Neuronal stem cell (in vitro differentiated cells): ENCODE data around the gene HSPA12B.
A peak's percentile ranks its signal among the peaks of the same experiment; 100 is the strongest.

Experiments used
- DNase-seq: peaks from one replicate; pipeline ENCODE4 v3.0.0-alpha.2; 2013; ENCODE audit warnings: low spot score
- H2AFZ ChIP-seq: one replicate; pipeline ENCODE4 v1.6.1; 2013; ENCODE audit warnings: mild to moderate bottlenecking, low read length, inconsistent platforms
- H2AK5ac ChIP-seq: 2 replicates; pipeline ENCODE4 v1.6.1; 2013; ENCODE audit warnings: low read depth, mild to moderate bottlenecking, inconsistent platforms, low read length, moderate library complexity, mixed read lengths
- H2BK120ac ChIP-seq: 2 replicates; pipeline ENCODE4 v1.6.1; 2013; ENCODE audit warnings: low read depth, mild to moderate bottlenecking, inconsistent platforms, low read length, moderate library complexity, mixed read lengths
- H2BK12ac ChIP-seq: one replicate; pipeline ENCODE4 v1.6.1; 2013; ENCODE audit warnings: low read length, inconsistent platforms
- H2BK15ac ChIP-seq: 2 replicates; pipeline ENCODE4 v1.6.1; 2013; ENCODE audit warnings: mild to moderate bottlenecking, low read length, inconsistent platforms, mixed read lengths
- H2BK5ac ChIP-seq: one replicate; pipeline ENCODE4 v1.6.1; 2013; ENCODE audit warnings: inconsistent platforms, mild to moderate bottlenecking, low read length, moderate library complexity
- H3K14ac ChIP-seq: one replicate; pipeline ENCODE4 v1.6.1; 2013; ENCODE audit warnings: low read length, inconsistent platforms
- H3K18ac ChIP-seq: 2 replicates; pipeline ENCODE4 v1.6.1; 2013; ENCODE audit warnings: low read length, inconsistent platforms
- H3K23ac ChIP-seq: 2 replicates; pipeline ENCODE4 v1.6.1; 2013; ENCODE audit warnings: low read depth, mild to moderate bottlenecking, mixed read lengths, low read length, inconsistent platforms; ENCODE audit not compliant: poor library complexity
- H3K27ac ChIP-seq: replicated peaks from 3 replicates; pipeline ENCODE4 v1.5.1; 2013; ENCODE audit warnings: low read length, inconsistent platforms
- H3K27me3 ChIP-seq, 3 experiments: 2 replicates each; pipeline ENCODE4 v1.6.1; 2013; ENCODE audit warnings: low read length in 3 of 3, mild to moderate bottlenecking in 2 of 3, inconsistent platforms in 1 of 3, low read depth in 1 of 3, mixed read lengths in 1 of 3, moderate library complexity in 1 of 3; ENCODE audit not compliant: control insufficient read depth in 3 of 3, insufficient read depth in 3 of 3
- H3K36me3 ChIP-seq, 2 donors: replicated peaks in 1 of 2; 2 replicates each; pipeline ENCODE4 v1.6.1; 2013; ENCODE audit warnings: low read length in 2 of 2; ENCODE audit not compliant: control insufficient read depth in 2 of 2, insufficient read depth in 2 of 2
- H3K4ac ChIP-seq: 2 replicates; pipeline ENCODE4 v1.6.1; 2013; ENCODE audit warnings: inconsistent platforms, mild to moderate bottlenecking, low read length, moderate library complexity
- H3K4me1 ChIP-seq, 2 donors: 1 replicate in 1 of 2; 2 replicates in 1 of 2; pipeline ENCODE4 v1.6.1; 2013; ENCODE audit warnings: low read length in 2 of 2, low read depth in 1 of 2; ENCODE audit not compliant: control insufficient read depth in 2 of 2, insufficient read depth in 1 of 2
- H3K4me2 ChIP-seq: one replicate; pipeline ENCODE4 v1.6.1; 2013; ENCODE audit warnings: mild to moderate bottlenecking, low read length, inconsistent platforms; ENCODE audit not compliant: insufficient read depth, poor library complexity, severe bottlenecking
- H3K4me3 ChIP-seq, 2 donors: 2 replicates each; pipeline ENCODE4 v1.5.1; 2013; ENCODE audit warnings: low read length in 2 of 2, mild to moderate bottlenecking in 2 of 2, inconsistent platforms in 1 of 2, moderate library complexity in 1 of 2
- H3K79me1 ChIP-seq: one replicate; pipeline ENCODE4 v1.6.1; 2013; ENCODE audit warnings: low read depth, mild to moderate bottlenecking, inconsistent platforms, low read length, moderate library complexity
- H3K9ac ChIP-seq: one replicate; pipeline ENCODE4 v1.6.1; 2013; ENCODE audit warnings: mild to moderate bottlenecking, low read depth, low read length, inconsistent platforms; ENCODE audit not compliant: poor library complexity
- H3K9me3 ChIP-seq, 2 donors: replicated peaks in 1 of 2; 2 replicates each; pipeline versions ENCODE3 to v1.6.1; 2013; ENCODE audit warnings: low read length in 2 of 2, mild to moderate bottlenecking in 2 of 2, inconsistent platforms in 1 of 2, low read depth in 1 of 2, mixed read lengths in 1 of 2, moderate library complexity in 1 of 2; ENCODE audit not compliant: control insufficient read depth in 2 of 2, insufficient read depth in 1 of 2
- H4K8ac ChIP-seq: one replicate; pipeline ENCODE4 v1.6.1; 2013; ENCODE audit warnings: low read depth, mild to moderate bottlenecking, inconsistent platforms, low read length, moderate library complexity
- H4K91ac ChIP-seq: one replicate; pipeline ENCODE4 v1.6.1; 2013; ENCODE audit warnings: low read length, low read depth, mild to moderate bottlenecking, inconsistent platforms; ENCODE audit not compliant: poor library complexity
- WGBS, 2 donors: extraction: QIAGEN DNeasy Blood & Tissue Kit; methylation state at CpG; one replicate each; pipeline ENCODE4 v1.1.7; 2013; ENCODE audit warnings: missing lambda C conversion rate in 2 of 2, mixed read lengths in 1 of 2; ENCODE audit not compliant: insufficient read length in 2 of 2, insufficient replicate concordance in 1 of 2; ENCODE audit errors: extremely low coverage in 2 of 2; 5-methylcytosine and 5-hydroxymethylcytosine counted together

The HSPA12B gene

DNA sequence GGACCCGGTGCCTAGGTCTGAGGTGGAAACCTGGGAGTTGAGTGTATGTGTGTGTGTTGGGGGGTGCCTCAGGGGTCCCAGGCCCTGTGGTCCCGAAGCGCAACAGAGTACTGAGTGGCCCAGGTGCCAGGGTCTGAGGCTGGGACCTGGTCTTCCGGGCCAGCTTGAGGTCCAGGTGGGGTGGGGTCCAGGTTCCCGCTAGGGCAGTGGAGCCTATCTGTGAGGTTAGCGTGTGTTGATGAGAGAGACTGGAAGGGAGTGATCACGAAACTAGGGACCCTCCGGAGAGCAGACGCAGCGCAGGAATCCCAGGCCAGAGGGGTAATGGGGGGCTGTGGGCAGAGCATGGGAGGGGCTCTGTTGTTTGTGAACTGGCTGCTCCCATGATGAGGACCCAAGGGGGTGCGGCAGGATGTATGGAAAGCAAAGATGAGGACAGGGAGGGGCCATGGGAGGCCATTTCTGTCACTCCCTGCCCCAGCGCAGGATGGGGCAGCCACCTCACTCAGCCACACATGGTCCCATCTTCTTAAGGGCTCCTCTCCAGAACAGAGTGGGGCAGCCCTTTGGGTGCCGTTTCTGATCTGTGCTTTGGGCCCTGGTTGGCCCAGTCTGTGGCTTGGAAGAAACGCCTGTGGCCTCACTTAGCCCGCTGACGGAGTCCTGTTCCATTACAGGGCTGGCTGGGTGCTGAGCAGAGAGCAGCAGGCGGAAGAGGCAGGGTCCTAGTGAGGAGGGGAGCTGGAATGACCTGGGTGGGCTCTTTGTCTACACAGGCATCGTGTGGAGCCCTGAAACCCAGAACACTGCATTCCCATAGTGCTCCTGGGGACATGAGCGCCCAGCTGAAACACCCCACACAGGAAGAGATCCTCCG is 872 bp downstream of the HSPA12B start:
- peak overlapping the region; percentile 78 for H2BK12ac ChIP-seq
- H3K79me1 ChIP-seq = no peaks in the 10 kb centered on the region
- H3K4me3 ChIP-seq = no peak overlapping the region
- H3K36me3 ChIP-seq = no peaks in the 10 kb centered on the region
- no peak overlapping the region for H3K27ac ChIP-seq
- DNase-seq = no peak
- WGBS, 2 donors = no CpG with 5 or more reads among the region's 20 CpGs
- peak overlapping the region; percentile 5 for H2BK120ac ChIP-seq
- H3K23ac ChIP-seq = peak overlapping the region; percentile 74
- H4K91ac ChIP-seq = no peak overlapping the region
- H4K8ac ChIP-seq = no peak overlapping the region
- H3K4me1 ChIP-seq = peaks cover 4 to 6% of the 10 kb centered on the region in 2 donors
- H2AK5ac ChIP-seq = peak overlapping the region; percentile 96
- H3K9ac ChIP-seq = peak overlapping the region; percentile 16
- no peak overlapping the region for H3K4ac ChIP-seq
- H3K14ac ChIP-seq = peak overlapping the region; percentile 1
- H2AFZ ChIP-seq = peak overlapping the region; percentile 36
- H2BK5ac ChIP-seq = no peak overlapping the region
- H2BK15ac ChIP-seq = peak overlapping the region; percentile 93
- peaks cover 0 to 40% (median 12%) of the 10 kb centered on the region in 3 experiments for H3K27me3 ChIP-seq
- peak overlapping the region; percentile 89 for H3K18ac ChIP-seq
- no peaks in the 10 kb centered on the region for H3K9me3 ChIP-seq
- no peak overlapping the region for H3K4me2 ChIP-seq

- Histone ChIP-seq H3K27ac (no peak overlapping the region), H3K18ac (no peak overlapping the region), H3K79me1 (no peaks in the 10 kb centered on the region), H3K4me2 (no peak overlapping the region), H2AK5ac (peak overlapping the region; percentile 65), H3K4me1 (peaks cover 9 to 12% of the 10 kb centered on the region in 2 donors), H3K4ac (no peak overlapping the region), H3K27me3 (peaks cover 0 to 35% (median 12%) of the 10 kb centered on the region in 3 experiments), H2BK5ac (no peak overlapping the region), H2BK15ac (no peak overlapping the region), H4K8ac (no peak overlapping the region), H3K23ac (no peak overlapping the region), H4K91ac (no peak overlapping the region), H3K9me3 (no peaks in the 10 kb centered on the region), H2BK12ac (no peak overlapping the region), H3K36me3 (no peaks in the 10 kb centered on the region), H2AFZ (peak overlapping the region; percentile 33), H3K4me3 (no peak overlapping the region), H3K14ac (no peak overlapping the region), H3K9ac (no peak overlapping the region), H2BK120ac (no peak overlapping the region)
- DNase-seq = no peak
- WGBS, 2 donors = no CpG with 5 or more reads among the region's 12 CpGs
Measured at GRCh38 chr20:3734111-3734843, 1.8 kb downstream of the HSPA12B start.

GRCh38 chr20:3735768-3736167 is 3.3 kb downstream of the HSPA12B start:
- H2BK120ac ChIP-seq = no peak overlapping the region
- peaks cover 0 to 25% (median 12%) of the 10 kb centered on the region in 3 experiments for H3K27me3 ChIP-seq
- no peak overlapping the region for H3K9ac ChIP-seq
- no peak overlapping the region for H2BK5ac ChIP-seq
- WGBS, 2 donors = no CpG with 5 or more reads among the region's 4 CpGs
- H2AFZ ChIP-seq = no peak overlapping the region
- peaks cover 12 to 23% of the 10 kb centered on the region in 2 donors for H3K4me1 ChIP-seq
- no peak overlapping the region for H2BK12ac ChIP-seq
- no peak overlapping the region for H4K91ac ChIP-seq
- no peak overlapping the region for H3K14ac ChIP-seq
- no peaks in the 10 kb centered on the region for H3K79me1 ChIP-seq
- H3K4ac ChIP-seq = no peak overlapping the region
- no peaks in the 10 kb centered on the region for H3K36me3 ChIP-seq
- no peak overlapping the region for H3K4me2 ChIP-seq
- no peaks in the 10 kb centered on the region for H3K9me3 ChIP-seq
- H3K23ac ChIP-seq = no peak overlapping the region
- H3K4me3 ChIP-seq = no peak overlapping the region
- no peak overlapping the region for H3K18ac ChIP-seq
- no peak overlapping the region for H2BK15ac ChIP-seq
- H3K27ac ChIP-seq = no peak overlapping the region
- H4K8ac ChIP-seq = no peak overlapping the region
- DNase-seq = no peak
- H2AK5ac ChIP-seq = no peak overlapping the region
